ENCODE results near the gene TPST2.
A peak's percentile ranks its signal among the peaks of the same experiment; 100 is the strongest.

The TPST2 gene

DNA sequence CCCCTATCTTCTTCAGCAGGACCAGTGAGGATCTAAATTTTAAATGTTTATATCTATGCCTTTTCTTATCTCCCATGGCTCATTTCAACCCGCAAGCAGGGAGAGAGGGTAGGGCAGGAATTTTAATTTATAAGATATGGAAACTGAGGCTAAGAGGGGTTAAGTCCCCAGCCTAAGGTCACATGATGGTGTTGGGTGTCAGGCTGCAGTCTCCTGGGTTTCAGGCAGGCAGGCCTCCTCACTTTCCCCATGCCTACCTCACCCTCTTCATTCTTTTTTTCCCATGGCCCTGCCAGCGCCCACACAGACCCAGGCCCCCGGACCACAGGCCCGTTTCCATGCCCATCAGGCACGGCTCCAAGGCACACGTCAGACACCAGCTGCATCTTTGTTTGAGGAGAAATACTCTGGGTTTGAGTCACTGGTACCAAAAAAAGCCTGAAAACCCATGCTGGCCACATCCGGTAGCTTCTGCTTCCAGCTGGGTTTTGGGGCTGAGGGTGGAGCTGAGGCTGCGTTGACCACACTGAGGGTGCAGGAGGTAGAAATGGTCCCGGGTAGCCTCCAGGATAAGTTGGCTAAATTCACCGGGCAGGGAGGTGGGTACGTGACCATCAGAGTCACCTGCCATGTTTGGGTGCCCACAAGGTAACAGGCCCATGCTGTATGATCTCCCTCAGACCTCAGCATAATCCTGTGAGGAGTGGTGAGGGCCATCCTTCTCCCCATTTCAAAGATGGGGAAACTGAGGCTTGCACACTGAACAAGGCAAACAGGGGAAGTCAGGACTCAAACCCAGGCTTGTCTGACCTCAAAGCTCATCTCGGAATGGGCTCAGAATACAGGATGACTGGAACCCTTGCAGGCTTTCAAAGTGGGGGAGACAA lies 20.4 kb upstream of the TPST2 start:
- peak; percentile 50 to 55 for DNase-seq (ENCODE audit: low read depth in 2 of 2)

- no peak for DNase-seq (ENCODE audit: low read depth in 2 of 2)
Measured at GRCh38 chr22:26609287-26609686, 19.4 kb upstream of the TPST2 start.

DNA sequence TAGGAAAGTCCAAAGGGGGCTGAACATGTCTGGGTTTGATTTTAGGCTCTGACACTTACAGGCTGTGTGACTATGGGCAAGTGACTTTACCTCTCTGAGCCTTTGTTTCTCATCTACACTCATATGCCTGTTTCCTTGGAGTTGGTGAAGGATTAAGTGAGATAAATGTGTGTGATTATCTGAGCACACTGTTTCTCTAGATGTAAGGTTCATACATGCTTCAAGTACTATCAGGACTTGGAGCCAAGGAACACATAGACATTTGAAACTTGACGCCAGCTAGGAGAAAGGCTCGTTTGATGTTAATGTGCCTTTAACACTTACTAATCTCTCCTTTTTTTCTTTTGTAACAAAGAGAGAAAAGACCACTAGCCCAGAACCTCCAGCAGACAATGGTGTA lies 18.2 kb upstream of the TPST2 start:
- no peak for DNase-seq (ENCODE audit: low read depth in 2 of 2)

GRCh38 chr22:26606611-26607010 lies 16.7 kb upstream of the TPST2 start:
- DNase-seq (ENCODE audit: low read depth in 2 of 2): no peak

GRCh38 chr22:26604368-26604767 lies 14.4 kb upstream of the TPST2 start:
- no peak for DNase-seq (ENCODE audit: low read depth in 2 of 2)

DNA sequence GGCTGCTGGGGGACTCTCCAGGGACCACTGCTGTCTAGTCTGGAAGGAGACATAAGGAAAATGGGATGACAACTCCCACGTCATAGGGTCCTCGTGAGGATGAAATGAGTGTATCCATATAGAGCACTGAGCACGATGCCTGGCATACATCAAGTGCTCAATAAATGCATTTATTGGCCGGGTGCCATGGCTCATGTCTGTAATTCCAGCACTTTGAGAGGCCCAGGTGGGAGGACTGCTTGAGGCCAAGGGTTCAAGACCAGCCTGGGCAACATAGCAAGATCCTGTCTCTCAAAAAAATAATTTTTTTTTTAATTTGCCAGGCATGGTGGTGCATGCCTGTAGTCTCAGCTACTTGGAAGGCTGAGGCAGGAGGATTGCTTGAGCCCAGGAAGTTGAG lies 12.2 kb upstream of the TPST2 start:
- no peak for DNase-seq (ENCODE audit: low read depth in 2 of 2)

- DNase-seq (ENCODE audit: low read depth in 2 of 2): no peak
Measured at GRCh38 chr22:26601726-26602125, 11.8 kb upstream of the TPST2 start.

- DNase-seq (ENCODE audit: low read depth in 2 of 2): no peak
Measured at GRCh38 chr22:26599505-26599904, 9.6 kb upstream of the TPST2 start.

- no peak for DNase-seq (ENCODE audit: low read depth in 2 of 2)
Measured at GRCh38 chr22:26597480-26597879, 7.5 kb upstream of the TPST2 start.

DNA sequence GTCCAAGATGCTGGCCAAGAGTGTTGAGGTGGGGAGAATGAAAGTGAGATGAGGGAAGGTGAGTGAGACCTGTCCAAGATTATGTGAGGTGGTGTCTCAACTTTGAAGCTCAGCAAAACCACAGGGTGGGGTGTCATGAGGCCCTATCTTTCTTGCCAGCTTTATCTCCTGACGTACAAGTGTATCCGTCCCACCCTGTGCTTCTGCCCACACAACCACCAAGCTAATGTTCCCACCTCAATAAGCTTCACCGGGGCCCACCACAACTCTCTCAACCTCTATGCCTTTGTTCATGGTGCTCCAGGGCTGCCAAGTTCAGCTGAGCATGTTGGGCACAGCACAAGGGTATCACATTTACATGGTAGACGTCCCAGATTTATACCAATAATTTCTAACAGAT lies 7.1 kb upstream of the TPST2 start:
- DNase-seq (ENCODE audit: low read depth in 2 of 2): no peak

DNA sequence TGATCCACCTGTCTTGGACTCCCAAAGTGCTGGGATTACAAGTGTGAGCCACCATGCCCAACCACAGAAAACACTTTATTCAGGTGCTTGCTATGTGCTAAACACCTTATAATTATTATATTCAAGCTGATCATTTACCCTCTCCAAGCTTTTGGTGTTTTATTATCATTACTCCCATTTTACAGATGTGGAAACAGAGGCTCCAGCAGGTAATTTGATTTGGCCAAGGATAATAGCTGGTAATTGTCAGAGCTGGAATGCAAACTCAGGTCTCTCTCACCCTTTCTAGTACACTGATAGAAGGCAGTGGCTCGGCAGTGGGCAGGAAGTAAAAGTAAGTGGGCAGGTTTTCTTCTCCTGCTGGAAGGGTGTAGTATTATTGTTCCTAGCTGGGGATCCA lies 3.8 kb upstream of the TPST2 start:
- DNase-seq (ENCODE audit: low read depth in 2 of 2): no peak

DNA sequence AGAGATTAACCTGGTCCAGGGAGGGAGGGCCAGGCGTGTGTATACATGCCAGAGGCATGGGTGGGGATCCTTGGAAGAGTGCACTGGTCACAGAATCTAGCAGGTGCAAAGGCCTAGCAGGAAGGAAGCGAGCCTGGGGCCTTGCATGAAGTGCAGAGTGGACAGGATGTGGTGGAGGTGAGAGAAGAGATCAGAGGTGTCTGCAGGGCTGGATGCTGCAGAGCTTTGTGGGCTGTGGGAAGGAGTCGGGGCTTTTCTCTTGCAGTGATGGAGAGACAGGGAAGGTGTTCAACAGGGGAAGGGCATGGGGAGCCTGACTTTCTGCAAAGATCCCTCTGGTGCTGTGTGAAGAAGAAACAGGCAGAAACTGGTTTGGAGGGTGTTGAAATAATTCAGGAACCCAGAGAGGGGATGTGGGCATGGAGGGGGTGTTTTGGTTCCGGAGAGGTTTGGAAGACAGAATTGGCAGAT lies 2.5 kb upstream of the TPST2 start:
- no peak for DNase-seq (ENCODE audit: low read depth in 2 of 2)

GRCh38 chr22:26589367-26589844 lies 526 bp downstream of the TPST2 start:
- DNase-seq (ENCODE audit: low read depth in 2 of 2): no peak

DNA sequence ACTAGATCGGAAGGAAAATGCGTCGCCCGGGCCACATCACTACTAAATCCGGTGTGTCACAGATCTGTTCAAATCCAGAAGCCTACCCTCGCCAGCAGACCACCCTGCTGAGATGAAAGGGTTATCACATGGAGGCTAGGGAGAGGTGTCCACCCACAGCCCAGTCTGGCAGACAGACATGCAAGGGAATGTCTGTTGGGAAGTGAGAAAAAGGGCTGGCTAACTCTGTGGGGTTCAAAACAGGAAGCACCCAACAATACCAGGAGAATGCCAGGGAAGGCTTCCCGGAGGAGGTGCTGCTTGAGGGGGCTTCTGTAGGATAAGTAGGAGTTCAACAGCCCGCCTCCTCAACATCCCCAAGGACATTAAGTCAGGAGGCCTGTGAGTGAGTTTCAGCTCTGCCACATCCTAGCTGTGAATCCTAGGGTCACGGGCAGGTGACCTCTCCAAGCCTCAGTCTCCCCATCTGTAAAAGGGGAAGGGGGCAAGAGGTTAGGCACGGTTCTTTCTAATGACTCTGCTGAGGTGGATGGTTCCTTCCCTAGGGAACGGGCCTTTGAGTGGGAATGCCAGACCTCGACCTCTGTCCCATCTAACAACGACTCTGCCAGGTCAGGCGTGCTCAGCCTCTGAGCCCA lies 1.1 kb downstream of the TPST2 start:
- no peak for DNase-seq (ENCODE audit: low read depth in 2 of 2)

GRCh38 chr22:26587991-26588613 lies 1.8 kb downstream of the TPST2 start:
- no peak for DNase-seq (ENCODE audit: low read depth in 2 of 2)

DNA sequence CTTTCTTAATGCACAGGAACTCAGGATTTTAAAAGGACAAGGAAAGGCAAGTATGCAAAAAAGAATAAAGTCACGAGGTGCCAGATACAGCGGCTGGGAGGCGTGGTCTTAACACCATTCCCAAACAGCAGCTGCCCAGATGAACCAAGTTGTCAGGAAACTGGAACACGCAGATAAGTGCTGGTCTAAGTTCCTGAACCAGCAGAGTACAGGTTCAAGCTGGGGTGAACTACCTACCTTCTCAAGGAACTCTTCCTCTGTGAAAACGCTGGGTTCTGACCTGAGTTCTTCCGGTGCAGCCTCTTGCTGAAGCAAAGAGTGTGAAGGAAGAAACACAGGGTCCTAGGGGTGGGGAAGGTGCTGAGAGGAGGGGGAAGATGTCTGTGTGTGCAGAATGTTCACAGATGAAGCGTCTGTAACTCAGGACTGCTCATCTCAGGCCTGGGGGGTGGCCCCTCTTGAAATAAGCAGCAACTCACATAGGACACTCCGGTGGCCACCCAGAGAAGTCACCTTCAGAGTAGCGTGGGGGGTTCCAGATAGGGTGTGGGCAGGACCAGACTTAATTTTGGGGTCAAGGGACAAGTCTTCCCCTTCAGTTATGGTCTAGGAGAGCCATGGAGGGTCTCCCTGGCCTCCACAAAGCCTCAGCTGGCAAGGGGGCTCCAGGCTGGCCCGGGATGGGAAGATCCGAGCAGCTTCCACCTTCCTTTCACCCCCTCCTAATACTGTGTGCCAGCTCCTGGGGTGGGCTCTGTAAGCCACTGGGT lies 3.2 kb downstream of the TPST2 start:
- no peak for DNase-seq (ENCODE audit: low read depth in 2 of 2)

GRCh38 chr22:26585104-26585790 lies 4.7 kb downstream of the TPST2 start:
- peak; percentile 42 to 44 for DNase-seq (ENCODE audit: low read depth in 2 of 2)

- DNase-seq (ENCODE audit: low read depth in 2 of 2): no peak
Measured at GRCh38 chr22:26584010-26584409, 5.9 kb downstream of the TPST2 start.

- no peak for DNase-seq (ENCODE audit: low read depth in 2 of 2)
Measured at GRCh38 chr22:26581633-26582168, 8.2 kb downstream of the TPST2 start.

- DNase-seq (ENCODE audit: low read depth in 2 of 2): no peak
Measured at GRCh38 chr22:26581026-26581425, 8.9 kb downstream of the TPST2 start.

All from fibroblast of skin of left quadriceps (primary cell).